ENCODE data around the gene ALPK1.

Gene ALPK1

DNA sequence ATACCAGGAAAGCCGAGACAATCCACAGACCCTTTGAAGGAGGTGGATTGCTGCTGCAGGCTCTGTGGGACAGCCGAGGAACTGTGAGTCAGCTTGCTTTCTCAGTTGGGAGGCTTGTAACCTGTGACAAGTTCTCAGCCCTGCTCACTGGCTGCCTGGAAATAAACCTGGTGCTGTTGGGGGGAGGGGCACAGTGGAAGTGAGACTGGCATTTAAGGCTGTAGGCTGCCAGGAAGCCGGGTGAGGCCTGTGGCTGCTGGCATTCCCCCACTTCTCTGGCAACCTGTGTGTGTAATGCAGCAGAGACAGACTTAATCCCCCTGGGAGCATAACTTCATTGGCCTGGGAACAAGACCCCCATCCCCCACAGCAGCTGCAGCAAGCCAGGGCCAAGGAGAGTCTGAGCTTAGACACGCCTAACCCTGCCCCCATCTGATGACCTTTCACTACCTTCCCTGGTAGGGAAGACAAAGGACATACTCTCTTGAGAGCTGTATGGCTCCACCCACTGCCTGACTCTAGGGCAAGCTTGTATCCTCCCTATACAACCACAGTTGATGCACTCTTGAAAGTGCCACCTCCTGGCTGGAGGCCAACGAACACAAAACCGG, 64.1 kb downstream of the ALPK1 start:
- peak; percentile 12 for DNase-seq (ENCODE audit: low read depth)
- H3K4me3 ChIP-seq (ENCODE audit: low read depth, low read length), result no peak overlapping the region

DNA sequence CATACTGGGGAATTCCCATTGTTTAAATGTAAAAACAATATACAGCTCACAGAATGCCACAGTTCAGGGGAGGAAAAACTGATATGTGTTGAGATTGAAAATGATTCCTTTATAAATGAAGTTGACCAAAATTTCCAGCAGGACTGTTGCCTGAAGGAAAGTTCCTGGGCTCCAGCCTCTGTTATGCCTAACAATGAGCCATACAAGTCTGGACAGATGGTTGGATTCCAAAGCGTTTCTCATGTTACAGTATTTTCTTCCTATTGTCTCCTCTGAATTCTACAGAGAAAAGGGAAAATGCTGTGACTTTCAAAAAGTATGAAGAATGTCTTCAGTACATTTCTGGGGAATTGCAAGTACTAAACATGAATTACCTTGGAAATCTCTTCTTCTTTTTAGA, 73.3 kb downstream of the ALPK1 start:
- no peak for DNase-seq (ENCODE audit: low read depth)
- no peak overlapping the region for H3K4me3 ChIP-seq (ENCODE audit: low read depth, low read length)

DNA sequence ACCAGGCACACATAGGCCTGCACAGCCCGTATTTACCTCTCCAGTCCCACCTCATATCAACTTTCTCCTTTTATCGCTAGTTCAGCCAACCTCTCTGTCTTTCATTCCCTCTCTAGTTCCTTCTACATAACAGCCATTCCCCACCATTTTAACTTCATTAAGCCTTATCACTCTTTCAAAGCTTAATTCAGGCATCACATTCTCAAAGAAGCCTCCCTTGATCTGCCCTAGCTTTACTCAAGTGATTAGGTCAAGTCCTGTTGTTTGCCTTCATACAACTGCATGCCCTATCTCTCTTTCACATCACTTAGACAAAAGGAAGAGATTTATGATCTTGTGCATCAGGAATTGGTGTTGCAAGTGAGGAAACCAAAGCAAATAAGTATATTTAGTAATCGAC, 74.2 kb downstream of the ALPK1 start:
- no peak for DNase-seq (ENCODE audit: low read depth)
- H3K4me3 ChIP-seq (ENCODE audit: low read depth, low read length), result no peak overlapping the region

DNA sequence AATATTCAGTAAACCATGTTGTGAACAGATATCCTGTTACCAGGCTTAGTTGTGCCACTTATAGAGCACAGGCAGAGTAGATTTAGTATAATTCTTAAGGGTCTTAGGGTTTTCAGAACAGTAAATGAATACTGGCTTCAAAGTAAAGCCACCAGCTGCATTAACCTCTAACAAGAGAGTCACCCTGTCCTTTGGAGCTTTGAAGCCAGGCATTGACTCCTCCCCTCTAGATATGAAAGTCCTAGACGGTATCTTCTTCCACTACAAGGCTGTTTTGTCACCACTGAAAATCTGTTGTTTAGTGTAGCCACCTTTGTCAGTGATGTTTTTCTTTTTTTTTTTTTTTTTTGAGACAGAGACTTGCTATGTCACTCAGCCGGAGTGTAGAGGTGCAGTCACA, 77.7 kb downstream of the ALPK1 start:
- no peak for DNase-seq (ENCODE audit: low read depth)
- H3K4me3 ChIP-seq (ENCODE audit: low read depth, low read length), result no peak overlapping the region

DNA sequence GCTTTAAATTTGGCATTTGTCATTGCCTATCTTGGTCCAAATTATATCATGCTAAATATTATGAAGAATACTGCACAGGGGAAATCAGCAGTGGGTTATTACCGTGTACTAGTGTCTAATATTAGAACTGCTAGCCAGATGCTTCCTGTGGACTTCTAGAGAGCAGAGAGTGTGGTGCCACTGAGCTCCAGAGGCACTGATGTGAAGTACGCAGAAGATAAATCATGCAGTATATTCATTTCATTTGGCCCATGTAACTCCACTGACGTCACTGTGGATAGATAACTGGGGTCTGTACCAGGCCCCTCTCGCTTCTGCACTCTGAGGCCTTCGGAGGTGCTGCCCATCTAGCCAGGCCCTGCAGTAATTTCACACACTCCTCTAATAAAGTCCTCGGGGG, 80.0 kb downstream of the ALPK1 start:
- no peak for DNase-seq (ENCODE audit: low read depth)

DNA sequence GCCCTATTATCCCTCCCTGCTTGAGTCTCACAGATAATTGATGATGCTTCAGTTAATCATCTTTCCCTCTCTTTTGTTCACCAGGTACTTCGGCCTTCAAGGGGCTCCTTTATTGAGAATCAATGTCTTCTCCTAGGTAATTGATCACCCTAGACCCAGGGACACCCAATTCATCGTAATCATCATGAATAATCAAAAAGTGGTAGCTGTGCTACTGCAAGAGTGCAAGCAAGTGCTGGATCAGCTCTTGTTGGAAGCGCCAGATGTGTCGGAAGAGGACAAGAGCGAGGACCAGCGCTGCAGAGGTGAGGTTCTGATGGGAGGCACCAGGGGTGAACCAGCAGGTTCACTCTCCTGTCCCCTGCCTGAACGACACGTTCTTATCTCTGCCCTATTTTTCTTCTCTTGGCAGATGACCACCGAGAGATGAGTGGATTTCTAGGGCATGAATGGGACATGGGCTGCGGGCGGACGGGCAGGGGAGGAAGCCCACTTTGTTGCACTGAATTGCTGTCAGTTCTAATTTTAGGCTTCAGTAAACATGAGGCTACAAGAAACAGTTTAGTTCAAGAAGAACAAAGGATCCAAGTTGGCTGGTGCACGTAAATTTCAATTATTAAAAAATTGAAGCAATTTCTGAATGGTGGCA, 80.5 kb downstream of the ALPK1 start:
- DNase-seq (ENCODE audit: low read depth), result no peak
- no peak overlapping the region for H3K4me3 ChIP-seq (ENCODE audit: low read depth, low read length)

More for the DNA sequence above, 80.0 kb downstream of the ALPK1 start:
- H3K4me3 ChIP-seq (ENCODE audit: low read depth, low read length), result no peak overlapping the region

DNA sequence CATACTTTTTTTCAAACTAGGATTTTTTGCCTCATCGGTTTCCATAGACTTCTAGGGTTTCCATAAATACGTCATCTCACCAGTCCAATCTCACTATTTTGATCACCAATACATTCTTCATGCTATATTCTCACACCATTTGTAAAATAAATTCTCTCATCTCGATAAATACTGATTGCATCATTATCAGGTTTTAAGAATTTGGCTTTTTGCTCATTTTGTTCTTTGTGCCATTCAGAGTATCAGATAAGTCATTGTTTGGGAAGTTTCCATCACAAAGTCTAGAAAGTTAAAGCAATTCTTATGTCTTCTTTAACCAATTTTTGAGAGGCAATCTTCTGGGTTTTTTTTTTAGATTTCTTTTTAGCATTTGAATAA, 81.1 kb downstream of the ALPK1 start:
- no peak for DNase-seq (ENCODE audit: low read depth)
- no peak overlapping the region for H3K4me3 ChIP-seq (ENCODE audit: low read depth, low read length)

DNA sequence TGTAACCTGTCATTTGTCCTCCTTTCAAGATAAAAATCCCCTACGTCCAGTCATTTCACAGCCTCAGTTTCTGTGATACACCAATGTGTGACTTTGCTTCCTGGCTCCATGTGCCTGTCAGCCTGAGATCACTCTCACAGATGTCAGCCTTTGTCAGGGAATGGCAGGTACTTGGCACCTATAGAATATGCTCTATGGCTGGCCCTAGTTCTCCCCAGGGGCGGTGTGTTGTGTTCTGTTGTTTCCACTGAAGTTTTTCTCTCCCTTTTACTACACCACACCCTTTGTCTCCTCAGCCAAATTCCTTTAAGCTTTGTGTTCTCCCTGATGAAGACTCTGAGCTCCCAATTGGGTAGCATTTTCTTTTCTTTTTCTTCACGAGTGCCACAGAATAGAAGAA, 81.7 kb downstream of the ALPK1 start:
- H3K4me3 ChIP-seq (ENCODE audit: low read depth, low read length), result no peak overlapping the region

DNA sequence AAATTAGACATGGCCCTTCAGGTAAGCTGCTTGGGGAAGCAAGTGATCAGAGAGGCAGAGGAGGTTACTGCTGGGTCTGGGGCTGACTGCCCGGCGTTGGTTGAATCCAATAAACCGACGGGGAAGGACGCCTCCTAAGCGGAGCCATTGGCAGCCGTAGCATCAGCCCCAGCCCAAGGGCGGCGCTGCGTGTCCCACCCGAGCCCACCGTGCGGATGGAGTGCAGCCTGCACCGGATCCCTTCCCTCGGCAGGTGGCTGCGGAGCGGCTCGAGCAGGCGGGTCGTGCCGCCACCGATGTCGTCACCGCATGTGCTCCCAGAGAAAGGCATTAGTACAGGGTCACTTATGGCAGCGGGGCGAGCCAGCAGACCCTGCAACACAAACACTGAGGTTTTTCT, 82.1 kb downstream of the ALPK1 start:
- no peak for DNase-seq (ENCODE audit: low read depth)
- no peak overlapping the region for H3K4me3 ChIP-seq (ENCODE audit: low read depth, low read length)

More for the DNA sequence above, 81.7 kb downstream of the ALPK1 start:
- DNase-seq (ENCODE audit: low read depth), result no peak

DNA sequence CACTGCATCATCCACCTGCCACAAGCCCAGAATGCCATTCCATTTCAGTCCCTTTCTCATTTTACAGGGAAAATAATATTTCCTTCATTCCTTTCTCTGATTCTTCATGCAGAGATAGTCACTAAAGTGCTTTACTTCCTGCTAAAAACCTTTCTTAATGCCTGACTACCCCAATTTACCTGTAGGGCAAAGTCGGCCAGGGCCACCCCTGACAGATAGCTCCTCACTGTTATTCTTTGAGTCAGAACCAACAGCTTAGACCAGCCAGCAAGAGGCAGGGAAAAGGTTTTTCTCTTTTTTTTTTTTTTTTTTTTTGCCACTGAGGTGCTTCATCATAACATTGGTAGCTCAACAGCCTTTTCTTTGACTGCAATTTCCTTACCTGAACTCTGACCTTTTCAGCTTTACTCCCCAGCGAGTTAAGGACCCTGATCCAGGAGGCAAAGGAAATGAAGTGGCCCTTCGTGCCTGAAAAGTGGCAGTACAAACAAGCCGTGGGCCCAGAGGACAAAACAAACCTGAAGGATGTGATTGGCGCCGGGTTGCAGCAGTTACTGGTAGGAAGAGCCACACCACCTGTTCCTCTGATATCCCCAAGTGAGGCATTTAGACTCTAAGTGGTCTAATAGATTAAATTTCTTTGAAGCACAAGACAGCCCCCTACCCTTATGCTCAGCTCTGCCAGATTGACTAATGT, 85.0 kb downstream of the ALPK1 start:
- no peak for DNase-seq (ENCODE audit: low read depth)
- H3K4me3 ChIP-seq (ENCODE audit: low read depth, low read length), result no peak overlapping the region

DNA sequence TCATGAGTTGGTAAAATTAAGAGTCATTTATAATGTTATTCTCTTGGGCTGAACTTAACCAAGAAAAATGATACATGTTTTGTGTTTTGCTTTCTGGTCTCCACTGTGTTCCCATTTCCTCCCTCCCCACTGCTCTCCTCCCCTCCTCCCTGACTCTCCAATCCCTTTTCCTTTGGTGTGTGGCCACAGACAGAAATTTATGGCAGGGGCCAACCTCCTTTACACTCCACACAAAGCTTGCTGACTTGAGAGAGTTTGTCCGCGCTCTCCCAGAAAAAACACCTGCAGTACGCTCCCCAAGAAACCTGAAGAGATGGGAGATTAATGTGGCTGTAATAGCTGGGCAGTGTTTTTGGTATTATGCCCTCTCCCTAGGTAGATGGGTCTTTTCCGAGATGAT, 88.9 kb downstream of the ALPK1 start:
- H3K4me3 ChIP-seq (ENCODE audit: low read depth, low read length), result no peak overlapping the region
- no peak for DNase-seq (ENCODE audit: low read depth)

DNA sequence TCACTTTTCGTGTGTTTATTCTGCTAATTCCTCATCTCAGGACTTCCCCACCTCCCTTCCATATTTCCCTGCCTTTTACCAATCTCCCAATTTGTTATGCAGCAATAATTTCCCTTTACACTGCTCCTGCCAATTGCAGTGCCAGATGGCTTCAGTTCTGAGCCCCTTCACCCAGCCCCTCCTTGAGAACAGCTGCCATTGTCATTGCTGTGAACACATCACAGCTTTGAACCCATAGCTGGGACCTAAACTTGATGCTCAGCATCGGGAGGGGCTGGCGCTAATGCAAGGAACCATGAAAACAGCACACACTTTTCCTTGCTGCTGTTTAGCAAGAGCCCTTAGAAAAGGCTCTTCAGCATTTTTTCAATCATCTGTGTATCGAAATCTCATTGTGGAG, 104.9 kb downstream of the ALPK1 start:
- no peak overlapping the region for H3K4me3 ChIP-seq (ENCODE audit: low read depth, low read length)
- DNase-seq (ENCODE audit: low read depth), result no peak

DNA sequence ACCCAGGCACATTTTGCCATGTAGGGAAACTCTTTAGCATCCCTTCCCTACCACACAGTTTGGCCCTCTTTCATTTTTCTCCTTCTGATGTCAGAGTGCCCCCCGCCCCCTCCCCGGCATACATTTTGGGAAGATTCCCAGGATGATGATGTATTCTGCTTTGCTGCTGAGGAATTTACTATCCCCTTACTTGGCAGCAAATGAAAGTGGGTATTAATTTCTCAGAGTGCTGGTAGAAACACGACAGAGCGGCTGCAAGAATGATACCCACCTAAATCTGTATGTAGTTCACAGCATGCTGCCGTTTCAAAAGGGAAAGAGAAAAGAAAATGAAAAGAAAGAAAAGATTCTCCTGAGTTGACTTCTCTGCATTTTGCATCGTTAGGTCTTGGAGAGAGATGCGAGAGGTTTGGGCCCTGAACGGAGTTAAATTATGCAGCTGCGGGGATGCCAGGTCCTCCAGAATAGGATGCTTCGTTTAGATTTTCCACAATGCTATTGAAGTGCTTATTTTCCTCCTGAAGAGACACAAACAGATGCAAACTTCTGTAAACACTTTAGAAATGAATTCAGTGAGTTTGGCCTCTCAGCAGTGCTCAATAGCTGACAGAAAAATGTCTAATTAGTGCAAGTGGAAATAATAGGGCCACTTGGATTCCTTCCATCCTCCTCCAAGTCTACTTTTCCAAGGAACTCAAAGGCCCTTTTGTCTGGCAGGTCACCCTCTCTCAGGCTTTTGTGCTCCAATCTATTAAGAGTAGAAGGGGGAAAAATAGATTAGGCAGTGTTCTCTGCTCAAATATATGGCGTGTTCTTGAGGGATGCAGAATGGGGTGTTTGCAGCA, 106.2 kb downstream of the ALPK1 start:
- no peak overlapping the region for H3K4me3 ChIP-seq (ENCODE audit: low read depth, low read length)
- peak; percentile 5 for DNase-seq (ENCODE audit: low read depth)

DNA sequence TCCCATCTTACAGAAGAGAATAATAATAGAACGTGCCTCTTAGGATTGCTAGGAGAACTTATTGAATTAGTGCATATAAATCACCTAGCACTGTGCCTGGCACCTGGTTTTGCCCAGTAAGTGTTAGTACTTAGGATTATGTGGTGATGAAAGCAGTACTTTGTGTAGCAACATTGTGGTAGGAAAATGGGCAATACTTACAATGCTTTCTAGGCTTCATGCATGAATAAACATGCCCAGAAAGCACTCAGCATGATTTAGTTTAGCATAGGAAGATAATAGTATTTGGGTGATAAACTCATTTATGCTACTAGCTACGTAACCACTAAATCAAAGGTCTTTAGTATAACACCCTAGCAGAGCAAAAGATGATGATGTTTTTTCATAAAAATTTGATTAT, 113.2 kb downstream of the ALPK1 start:
- DNase-seq (ENCODE audit: low read depth), result no peak
- no peak overlapping the region for H3K4me3 ChIP-seq (ENCODE audit: low read depth, low read length)

DNA sequence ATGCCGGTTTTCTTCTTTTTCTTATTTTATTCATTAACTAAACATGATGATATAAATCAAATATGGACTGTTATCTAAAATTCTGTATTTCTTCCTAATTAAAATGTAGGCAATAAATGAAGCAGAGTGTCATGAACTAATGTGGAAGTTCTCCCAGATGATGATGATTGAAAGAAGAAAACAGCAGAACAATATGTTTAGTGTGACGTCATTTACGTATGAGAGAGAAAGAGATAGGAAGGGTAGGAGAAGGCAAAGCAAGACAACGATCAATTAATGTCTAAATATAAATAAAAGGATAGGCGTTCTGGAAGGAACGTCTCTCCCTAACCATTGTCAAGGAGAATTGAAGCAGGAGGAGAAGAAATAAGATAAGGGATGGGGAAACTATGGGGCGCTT, 113.6 kb downstream of the ALPK1 start:
- H3K4me3 ChIP-seq (ENCODE audit: low read depth, low read length), result no peak overlapping the region
- DNase-seq (ENCODE audit: low read depth), result no peak

DNA sequence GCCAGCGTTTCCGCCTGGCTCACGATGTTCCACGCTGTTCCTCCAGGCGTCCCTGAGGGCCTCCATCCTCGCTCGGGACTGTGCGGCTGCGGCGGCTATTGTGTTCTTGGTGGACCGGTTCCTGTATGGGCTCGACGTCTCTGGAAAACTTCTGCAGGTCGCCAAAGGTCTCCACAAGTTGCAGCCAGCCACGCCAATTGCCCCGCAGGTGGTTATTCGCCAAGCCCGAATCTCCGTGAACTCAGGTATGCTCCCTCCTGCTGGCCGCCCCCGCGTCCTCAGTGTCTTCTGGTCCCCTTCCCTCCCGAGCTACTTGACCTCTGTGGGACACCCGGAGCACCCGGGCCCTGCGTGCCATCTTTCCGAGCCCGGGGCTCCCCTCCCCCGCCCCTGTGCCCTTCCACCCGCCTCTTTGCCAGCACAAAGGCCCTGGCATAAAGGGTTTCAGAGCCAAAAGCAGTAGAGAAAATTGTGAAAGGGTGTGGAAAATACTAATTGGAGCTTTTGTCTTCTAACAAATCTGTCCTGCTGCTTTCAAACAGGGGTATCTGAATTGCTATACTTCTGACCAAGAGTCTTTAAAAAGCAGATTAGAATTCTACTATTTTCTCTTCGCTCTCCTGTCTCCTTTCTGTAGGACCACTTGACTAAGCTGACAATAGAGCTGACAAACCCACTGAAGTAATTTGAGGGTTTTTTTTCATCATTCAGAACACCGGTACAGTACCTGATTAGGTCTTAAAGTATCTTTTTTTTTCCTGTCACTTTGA, 114.8 kb downstream of the ALPK1 start:
- no peak for DNase-seq (ENCODE audit: low read depth)

DNA sequence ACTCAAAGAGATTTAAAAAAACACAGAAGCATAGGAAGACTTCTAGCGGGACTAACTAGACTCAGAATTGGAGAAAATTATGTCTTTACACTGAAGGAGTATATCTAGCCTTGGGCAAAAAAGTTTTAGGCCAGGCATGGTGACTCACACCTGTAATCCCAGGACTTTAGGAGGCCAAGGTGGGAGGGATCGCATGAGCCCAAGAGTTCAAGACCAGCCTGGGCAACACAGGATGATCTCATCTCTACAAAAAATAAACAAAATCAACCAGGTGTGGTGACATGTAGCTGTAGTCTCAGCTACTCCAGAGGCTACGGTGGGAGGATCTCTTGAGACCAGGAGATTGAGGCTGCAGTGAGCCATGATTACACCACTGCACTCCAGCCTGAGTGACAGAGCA, 119.3 kb downstream of the ALPK1 start:
- no peak for DNase-seq (ENCODE audit: low read depth)
- no peak overlapping the region for H3K4me3 ChIP-seq (ENCODE audit: low read depth, low read length)

More for the DNA sequence above, 114.8 kb downstream of the ALPK1 start:
- H3K4me3 ChIP-seq (ENCODE audit: low read depth, low read length), result no peak overlapping the region

DNA sequence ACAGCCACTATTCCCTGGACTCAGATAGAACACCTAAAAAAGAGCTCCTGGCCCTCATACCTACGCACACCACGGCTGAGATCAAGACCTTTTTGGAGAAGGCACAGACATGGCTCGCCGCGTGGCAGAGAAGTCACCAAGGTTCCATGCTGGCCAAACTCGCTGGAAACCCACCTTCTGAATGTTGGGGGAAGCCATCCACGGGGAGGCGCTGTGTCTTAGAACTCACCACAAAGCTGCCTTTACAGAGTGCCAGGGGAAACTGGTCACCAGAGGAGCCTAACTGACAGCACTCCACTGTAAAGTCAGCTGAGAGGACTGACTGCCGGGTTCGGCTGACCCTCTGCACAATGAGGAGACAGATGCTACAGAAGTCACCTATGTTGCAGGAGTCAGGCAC, 120.9 kb downstream of the ALPK1 start:
- no peak for DNase-seq (ENCODE audit: low read depth)
- H3K4me3 ChIP-seq (ENCODE audit: low read depth, low read length), result no peak overlapping the region

DNA sequence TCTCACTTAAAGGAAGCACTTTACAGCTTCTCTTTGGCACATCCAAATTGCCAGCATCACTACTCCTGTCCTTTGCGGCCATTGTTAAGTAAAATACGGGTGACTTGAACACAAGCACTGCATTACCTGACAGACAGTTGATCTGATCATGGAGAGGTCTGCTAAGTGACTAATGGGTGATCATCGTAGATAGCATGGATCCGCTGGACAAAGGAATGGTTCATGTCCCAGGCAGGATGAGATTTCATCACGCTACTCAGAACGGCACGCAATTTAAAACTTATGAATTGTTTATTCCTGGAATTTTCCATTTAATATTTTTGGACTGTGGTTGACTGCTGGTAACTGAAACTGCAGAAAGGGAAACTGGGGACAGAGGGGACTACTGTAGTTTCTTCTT, 124.7 kb downstream of the ALPK1 start:
- H3K4me3 ChIP-seq (ENCODE audit: low read depth, low read length), result no peak overlapping the region

More for the DNA sequence above, 124.7 kb downstream of the ALPK1 start:
- no peak for DNase-seq (ENCODE audit: low read depth)

All from skeletal muscle cell (primary cell).